HG02798 (cell line): Measurements from ENCODE around the gene IMPA2.

Experiments used
- ATAC-seq: cut with Tn5 transposase; IDR thresholded peaks from one replicate; pipeline ENCODE4 v1.9.1; 2021; ENCODE audit warnings: mild to moderate bottlenecking; ENCODE audit not compliant: unreplicated experiment, poor library complexity

IMPA2 gene

DNA sequence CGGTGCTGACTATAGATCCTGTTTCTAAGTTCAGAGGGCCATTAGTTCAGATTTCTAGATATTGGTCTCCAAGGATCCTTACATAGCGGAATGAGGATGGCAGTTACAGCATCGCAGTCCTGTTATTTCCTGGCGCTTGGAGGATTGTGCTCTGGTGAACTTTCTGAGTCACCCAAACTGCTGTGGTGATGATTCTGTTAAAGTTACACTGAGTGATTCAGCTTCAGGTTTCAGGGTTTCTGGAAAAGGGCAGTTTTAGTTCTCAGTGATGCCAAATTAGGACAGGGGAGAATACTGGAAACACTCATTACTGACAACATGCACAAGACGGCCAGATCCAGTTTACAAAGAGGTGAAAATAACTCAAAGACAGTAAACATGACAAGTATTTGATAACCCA, 60.3 kb downstream of the IMPA2 start:
- ATAC-seq: no peak

DNA sequence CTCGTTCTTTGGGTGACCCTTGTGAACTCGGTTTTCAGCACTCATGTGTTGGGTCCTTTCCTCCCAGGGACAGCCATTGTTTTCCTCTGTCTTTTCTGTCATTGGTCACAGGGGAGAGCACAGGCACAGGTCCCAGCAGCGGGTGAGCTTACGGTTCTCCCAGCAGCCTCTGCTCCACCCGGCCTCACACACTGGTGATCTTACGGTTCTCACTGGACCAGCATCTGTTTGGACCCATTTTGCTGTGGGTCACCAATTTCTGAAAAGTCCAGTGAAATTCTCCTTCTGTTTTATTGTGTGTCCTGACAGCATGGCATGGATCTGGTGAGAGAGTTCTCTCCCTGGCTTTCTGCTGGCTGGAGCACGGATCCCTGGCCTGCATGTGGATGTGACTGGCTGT, 62.5 kb downstream of the IMPA2 start:
- ATAC-seq: no peak

DNA sequence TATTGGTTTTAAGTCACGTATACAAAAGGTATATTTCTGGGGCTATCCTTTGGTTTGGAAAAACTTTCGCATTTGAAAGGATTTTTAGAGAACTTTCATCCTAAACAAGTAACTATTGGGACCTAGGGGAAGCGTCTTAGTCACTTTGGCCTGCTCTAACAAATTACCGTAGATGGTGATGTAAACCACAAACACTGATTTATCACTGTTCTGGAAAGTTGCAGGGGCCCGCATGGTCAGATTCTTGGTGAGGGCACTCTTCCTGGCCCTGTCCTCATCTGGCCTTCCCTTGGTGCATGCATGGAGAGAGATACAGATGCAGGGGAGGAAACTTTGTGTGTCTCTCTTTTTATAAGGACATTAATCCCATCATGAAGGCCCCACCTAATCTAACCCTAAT, 63.3 kb downstream of the IMPA2 start:
- ATAC-seq: no peak

DNA sequence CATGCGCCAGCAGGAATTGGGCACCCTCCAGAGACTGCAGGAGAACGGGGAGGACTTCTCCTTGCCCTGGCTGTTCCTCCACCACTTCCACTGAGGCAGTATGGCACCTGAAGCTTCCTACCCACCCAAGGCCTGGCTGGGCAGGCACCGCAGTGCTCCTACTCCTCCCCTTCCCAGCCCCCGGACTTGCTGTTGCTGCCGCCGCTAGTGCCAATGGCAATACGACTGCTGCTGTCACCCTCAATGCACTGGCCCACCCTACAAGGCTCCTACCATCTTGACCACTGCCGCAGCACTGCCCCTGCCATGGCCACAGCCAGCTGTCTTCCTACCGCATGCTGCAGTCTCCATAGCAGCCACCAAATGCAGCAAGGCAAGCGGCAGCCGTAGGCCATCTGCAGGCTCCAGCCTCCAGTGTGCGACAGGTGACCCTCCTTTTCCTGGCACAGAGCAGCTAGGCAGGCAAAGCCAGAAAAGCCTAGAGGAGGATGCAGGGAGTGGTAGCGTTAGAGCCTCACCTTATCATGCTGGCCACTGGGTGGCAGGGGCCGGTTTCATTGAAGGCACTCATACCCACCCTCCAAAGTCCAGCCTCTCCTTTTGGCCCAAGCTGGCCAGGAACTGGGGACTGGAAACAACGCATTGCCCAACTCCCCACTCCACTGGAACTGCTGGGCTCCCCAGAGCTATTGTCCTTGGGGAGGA, 64.9 kb downstream of the IMPA2 start:
- ATAC-seq: no peak

DNA sequence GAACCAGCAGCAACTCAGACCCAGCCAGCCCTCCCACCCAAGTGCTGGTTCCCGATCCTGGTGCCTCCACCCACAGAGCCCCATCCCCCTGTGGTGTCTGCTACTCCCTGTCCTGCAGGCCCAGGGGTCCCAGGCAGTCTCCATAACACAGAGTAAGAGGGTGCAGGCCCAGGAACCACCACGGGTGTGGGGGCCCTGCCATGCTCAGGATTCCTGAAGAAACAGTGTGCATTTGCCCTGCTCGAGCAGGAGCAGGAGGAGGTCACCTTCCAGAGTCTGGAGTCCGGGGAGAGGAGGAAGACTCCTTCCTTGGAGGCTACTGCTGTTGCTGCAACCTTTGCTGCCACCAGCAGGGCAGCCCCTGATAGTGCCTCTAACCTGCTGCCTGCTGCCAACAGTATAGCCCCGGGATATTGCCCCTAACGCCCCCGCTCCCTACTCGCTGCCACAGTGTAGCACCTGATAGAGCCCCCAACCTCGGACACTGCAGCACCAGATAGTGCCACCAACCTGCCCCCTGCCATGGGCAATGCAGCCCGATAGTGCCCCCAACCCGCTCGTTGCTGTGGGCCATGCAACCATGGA, 65.5 kb downstream of the IMPA2 start:
- no peak for ATAC-seq

DNA sequence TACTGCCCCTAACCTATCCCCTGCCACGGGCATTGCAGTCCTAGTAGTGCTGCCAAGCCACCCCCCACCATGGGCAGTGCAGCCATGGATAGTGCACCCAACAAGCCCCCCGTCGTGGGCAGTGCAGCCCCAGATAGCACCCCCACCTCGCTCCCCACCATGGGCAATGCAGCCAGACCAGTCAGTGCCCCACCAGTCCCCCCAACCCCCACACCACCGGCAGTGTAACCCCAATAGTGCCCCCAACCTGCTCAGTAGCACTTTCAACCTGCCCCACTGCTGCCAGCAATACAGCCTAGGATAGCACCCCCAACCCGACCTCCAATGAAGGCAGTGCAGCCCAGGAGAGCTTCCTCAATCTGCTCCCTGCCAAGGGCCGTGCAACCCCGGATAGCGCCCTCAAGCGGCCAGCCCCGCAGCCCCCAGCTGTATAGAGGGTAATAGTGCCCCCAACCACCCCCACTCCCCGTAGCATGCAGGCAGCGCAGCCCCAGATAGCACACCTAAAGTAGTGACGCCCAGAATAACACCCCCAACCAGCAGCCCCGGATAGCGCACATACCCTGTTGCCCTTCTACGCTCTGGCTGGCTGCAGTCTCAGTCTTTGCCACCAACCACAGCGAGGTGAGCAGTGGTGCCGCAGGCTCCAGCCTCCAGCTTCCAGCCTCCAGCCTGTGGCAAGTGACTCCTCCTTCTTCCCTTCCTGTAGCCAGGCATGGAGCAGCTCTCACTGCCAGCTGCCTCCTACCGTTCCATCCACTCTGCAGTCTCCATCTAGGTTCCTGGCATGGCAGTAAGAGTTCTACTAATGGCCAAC, 66.9 kb downstream of the IMPA2 start:
- ATAC-seq: no peak

DNA sequence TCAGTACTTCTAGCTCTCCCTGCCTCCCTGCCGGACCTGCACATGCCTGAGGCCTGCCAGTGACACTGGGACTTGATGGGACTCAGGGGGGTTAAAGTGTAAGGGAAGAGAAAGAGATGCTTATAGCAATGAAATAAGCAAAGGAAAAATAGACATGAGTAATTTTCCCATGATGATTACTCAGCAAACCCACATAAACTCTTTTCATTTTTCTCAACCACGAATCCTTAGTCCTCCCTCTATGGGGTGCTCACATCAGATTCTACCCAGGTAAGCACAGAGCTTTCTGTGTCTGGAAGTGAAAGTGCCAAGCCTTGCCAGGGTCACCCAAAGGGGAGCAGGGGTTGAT, 67.5 kb downstream of the IMPA2 start:
- ATAC-seq: no peak

DNA sequence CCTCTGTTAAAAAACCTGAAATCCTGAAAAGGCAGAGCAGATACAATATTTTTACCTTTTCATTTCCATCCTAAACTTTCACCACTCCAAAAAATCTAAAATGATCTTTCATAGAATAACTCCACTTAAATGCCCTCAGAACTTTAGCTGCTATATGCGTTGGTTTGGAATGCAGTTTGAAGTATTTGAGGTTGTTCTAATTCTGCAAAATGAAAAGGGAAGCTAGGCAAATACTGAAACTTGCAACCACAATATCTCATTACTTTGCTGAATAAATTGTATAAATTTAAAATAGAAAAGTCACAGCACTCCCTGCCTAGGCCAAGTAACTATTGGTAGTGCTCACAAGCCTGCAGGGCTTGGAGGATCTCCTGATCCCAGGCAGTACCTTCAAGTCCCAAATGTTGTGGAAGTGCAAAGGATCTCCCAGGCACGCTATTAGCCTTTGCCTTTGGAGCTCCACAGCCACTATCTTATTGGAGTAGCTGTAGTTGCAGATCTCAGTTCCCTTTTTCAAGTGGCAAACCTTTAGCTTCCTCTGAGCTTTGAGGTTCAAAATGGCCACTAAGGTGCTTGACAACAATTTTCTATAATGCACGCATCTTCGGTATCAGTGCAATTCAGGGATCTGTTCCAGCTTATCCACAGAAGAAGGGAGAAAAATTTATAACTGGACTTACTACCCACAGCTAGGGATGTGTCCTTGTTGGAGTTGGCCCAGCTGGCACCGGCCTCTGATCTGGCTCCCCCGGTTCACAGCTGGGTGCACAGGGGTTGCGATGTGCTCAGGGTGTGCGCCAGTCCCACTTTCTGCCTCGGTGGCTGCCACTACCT, 68.9 kb downstream of the IMPA2 start:
- peak; percentile 90 for ATAC-seq

DNA sequence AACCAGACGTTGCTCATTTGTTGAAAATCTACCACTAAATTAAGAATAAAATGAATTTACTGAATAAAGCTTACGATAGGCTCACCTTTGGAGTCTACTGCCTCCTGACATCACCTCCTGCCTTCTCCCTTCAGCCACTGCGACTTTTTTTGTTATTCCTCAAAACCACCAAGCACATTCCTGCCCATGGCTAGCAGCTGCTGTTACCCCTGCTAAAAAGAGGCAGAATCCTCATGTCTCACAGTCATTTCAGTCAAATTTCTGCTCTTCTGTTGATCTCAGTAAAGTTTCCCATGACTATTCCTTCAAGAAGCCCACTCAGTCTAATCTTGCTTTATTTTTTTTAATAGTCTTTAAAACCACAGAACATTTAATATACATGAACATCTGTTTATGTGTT, 71.6 kb downstream of the IMPA2 start:
- ATAC-seq: no peak

DNA sequence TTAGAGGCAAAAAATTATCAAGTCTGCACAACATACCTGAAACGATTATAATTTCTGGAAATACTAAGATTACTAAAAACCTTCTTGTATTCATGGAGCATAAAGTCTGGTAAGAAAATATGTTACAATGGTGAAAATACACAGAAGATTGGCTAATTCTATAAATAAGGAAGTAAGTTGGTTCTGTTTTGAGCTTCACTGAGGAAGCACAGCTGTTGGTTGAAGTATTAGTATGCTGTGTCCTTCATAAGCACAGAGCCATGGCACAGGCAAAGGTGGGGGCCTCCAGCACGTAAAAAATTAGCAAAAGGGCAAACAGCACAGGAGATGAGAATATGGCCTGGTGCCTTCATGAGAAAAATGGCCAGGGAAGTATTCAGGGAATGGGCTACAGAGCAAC, 72.0 kb downstream of the IMPA2 start:
- no peak for ATAC-seq

DNA sequence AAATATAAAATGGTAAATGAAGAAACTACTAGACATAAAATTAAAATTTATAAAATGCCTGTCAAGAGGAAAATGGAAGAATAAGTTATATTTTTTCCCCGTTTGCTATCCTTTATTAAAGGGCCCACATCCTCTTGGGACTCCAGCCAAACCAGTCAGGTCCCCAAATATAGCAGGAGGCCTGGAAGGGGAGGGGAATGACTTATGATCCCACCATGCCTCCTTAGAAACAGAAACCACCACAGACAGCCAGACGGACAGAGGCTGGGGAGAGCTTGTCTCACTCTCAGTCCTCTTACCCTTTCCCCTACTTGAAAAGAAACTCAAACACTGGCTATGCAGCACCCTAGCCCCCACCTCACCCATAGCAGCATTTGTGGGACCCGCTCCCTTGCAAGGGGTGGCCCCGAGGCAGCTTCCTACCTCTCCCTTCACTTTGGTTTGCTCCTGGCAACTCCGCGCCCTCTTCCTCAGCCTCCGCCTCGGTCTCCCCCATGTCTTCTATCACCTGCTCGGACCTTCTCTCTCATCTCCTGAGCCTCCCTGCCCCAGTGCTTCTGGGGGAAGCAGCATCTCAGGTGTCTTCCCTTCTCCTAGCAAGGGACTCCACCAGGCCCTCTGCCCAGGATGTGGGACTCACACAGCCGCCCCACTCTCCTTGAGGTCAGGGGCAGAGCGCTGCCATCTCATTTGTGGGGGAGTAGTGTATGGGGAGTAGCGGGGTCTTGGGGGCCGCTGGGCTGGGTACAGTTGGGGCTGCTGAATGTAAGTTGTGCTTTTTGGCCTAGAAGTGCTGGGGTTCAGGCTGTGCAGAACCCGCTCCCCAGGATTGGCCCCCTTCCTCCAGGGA, 75.0 kb downstream of the IMPA2 start:
- ATAC-seq: no peak

DNA sequence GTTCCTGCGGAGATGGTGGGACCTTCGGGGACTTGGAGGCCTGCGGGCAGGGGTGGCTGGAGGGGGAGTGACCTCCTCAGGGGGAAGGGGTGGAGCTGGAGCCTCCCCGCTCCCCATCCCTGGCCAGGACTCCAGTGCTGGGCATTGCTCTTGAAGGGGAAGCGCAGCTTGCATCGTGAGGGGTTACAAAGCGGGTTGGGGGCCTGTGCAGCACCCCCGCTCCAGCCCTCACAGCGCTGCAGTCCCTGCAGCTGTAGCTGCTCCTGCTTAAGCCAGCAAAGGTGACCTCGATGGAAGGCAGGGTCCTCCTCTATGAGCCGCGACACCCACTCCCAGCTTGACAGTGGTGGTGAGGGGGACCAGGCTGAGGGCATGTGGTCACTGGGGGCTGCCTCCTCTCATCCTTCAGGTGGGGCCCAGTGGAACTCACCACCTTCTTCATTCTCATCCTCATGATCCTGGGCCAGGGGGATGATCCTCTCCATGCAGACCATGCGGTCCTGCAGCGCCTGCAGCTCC, 75.6 kb downstream of the IMPA2 start:
- no peak for ATAC-seq

DNA sequence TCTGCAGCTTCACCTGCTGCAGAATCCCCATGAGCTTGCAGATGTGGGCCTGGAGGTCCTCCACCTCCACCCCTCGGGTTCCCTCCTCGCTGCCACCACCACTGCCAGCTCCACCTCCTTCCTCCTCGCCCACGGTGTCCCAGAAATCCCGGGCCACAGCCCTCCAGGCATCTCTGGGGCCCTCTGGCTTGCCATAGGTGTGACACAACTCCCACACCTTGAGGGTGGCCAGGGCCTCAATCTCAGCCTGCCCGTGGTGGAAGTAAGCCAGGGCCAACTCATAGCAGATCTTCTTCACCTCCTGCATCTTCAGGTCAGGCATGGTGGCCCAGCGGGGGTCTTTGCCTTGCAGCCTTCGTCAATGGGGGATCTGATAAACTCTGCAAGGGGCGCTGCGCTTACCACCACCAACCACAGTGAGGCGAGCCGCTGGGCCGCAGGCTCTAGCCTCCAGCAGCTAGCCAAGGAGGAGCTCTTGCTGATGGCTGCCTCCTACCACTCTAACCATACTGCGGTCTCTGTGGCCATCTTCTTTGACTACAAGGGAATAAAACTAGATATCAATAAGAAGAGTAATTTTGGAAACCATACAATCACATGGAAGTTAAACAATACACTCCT, 76.2 kb downstream of the IMPA2 start:
- no peak for ATAC-seq

DNA sequence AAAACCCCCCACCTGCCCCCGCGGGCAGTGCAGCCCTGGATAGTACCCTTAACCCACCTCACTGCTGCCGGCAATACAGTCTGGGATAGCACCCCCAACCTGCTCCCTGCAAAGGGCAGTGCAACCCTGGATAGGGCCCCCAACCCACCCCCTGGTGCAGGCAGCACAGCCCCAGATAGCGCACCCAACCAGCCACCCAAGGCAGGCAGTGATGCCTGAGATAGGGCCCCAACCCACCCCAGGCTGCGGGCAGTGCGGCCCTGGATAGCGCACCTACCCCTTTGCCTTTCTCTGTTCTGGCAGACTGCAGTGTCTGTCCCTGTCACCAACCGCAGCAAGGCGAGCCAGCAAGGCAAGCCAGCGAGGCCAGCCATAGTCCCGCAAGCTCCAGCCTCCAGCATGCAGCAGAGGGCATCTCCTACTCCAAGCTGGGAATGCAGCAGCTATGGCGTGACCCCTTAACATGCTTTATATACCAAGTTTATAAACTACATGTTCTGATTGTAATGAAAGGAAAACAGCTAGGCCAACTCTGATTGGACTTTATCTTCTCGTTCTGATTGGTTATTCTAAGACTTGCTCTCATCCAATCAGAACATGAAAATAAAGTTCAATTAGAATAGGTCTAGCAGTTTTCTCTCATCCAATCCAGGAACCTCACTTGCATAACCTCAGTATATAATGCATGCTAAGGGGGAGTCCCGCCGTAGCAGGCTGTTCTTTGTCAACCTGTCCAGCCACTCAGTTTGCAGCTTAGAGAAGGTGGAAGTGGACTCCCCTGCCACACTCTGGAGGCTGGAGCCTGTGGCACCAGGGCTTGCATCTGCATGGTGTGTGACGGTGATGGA, 78.3 kb downstream of the IMPA2 start:
- ATAC-seq: no peak

DNA sequence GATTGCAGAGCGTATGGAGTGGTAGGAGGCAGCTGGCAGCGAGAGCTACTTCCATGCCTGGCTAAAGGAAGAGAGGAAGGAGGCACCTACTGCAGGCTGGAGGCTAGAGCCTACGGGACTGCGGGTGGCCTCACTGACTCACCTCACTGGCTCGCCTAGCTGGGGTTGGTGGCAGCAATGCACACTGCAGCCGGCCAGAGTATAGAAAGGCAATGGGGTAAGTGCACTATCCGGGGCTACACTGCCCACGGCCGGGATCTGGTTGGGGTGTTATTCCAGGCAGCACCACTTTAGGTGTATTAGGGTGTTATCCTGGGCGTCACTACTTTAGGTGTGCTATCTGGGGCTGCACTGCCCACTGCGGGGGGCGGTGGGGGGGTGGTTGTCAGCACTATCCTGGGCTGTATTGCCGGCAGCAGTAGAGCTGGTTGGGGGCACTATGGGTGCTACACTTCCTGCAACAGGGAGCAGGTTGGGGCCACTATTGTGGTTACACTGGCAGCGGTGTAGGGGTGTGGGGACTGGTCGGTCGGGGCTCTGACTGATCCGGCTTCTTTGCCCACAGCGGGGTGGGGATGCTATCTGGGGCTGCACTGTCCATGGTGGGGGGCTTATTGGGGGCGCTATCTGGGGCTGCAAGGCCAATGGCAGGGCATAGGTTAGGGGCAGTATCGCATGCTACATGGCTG, 79.0 kb downstream of the IMPA2 start:
- ATAC-seq: no peak

DNA sequence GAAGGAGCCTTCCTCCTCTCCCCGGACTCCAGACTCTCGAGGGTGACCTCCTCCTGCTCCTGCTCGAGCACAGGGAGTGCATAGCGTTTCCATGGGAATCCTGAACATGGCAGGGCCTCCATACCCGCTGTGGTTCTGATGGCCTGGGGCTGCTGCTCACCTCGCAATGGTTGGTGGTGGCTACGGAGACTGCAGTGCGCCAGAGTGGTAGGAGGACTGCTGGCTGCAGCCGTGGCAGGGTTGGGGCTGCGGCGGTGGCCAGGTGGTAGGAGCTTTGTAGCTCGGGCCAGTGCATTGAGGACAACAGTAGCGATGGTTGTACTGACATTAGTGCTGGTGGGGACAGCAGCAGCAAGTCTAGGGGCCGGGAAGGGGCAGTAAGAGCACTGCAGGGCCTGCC, 80.4 kb downstream of the IMPA2 start:
- no peak for ATAC-seq

DNA sequence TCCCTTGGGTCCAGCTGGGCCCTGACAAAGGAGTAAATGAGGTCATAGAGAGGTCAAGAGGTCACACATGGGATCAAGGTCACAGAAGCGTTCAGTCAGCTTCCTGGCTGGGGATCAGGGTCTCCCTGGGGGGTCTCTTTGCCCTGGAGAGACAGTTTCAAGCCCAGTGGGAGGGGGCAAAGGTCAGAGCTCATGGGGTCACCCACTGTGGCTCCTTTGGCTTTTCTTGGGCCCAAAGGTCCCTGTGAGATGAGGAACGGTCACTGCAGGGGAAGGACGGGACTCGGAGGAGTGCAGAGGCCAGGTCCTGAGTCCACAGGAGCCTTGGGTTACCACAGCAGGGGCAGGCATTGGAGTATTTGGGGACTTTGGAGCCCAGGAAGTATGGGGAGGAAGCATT, 81.7 kb downstream of the IMPA2 start:
- no peak for ATAC-seq
